PC-9 (cell line): Measurements from ENCODE around the gene CCDC124. TPM values are rescaled to one million over a fixed set of nuclear protein-coding genes. Genes with fewer than 3 reads are reported as not detected.

Experiments used
- BruUV-seq: library from RNA; stranded (reverse); fragments of 400-500 nt; replicated peaks from 2 replicates; lab custom pipeline; 2021; lab: Mats Ljungman, UMichigan
- CTCF ChIA-PET: fragments of 300-600 bp; sonication (Branson Sonifier 250); formaldehyde crosslinking; loops from one replicate; lab custom pipeline; 2022; ENCODE audit warnings: antibody characterized with exemption; lab: Charles Lee
- POLR2A ChIA-PET: fragments of 300-600 bp; sonication (Branson Sonifier 250); formaldehyde crosslinking; loops from one replicate; lab custom pipeline; 2022; ENCODE audit warnings: antibody characterized with exemption; ENCODE audit not compliant: unreplicated experiment; lab: Charles Lee
- DNase-seq, 2 experiments: peaks; one replicate each; pipeline versions ENCODE4 v3.0.0 to v3.0.0-alpha.2; 2015 to 2022; ENCODE audit warnings: mixed read lengths in 1 of 2
- H2AFZ ChIP-seq: fragments of 200-600 bp; sonication (generic); 2 replicates; pipeline ENCODE4 v1.8.1; 2017; ENCODE audit warnings: antibody characterized with exemption
- H3F3A ChIP-seq: fragments of 200-600 bp; sonication (generic); 2 replicates; pipeline ENCODE4 v1.8.1; 2017; ENCODE audit warnings: antibody characterized with exemption, mild to moderate bottlenecking, low read depth; ENCODE audit not compliant: insufficient read depth
- H3K27ac ChIP-seq: fragments of 200-600 bp; sonication (generic); 2 replicates; pipeline ENCODE4 v1.6.1; 2016; ENCODE audit warnings: mixed run types
- H3K27me3 ChIP-seq: fragments of 200-600 bp; sonication (generic); 2 replicates; pipeline ENCODE4 v1.6.1; 2016; ENCODE audit warnings: low read depth, mixed run types; ENCODE audit not compliant: insufficient read depth
- H3K36me3 ChIP-seq: fragments of 200-600 bp; sonication (generic); 2 replicates; pipeline ENCODE4 v1.6.1; 2016; ENCODE audit warnings: low read depth, mixed run types
- H3K4me1 ChIP-seq: fragments of 200-600 bp; sonication (generic); replicated peaks from 2 replicates; pipeline ENCODE4 v1.6.1; 2016; ENCODE audit warnings: mixed run types; ENCODE audit not compliant: insufficient read depth
- H3K4me2 ChIP-seq: fragments of 200-600 bp; sonication (generic); 2 replicates; pipeline ENCODE4 v1.6.1; 2017; ENCODE audit warnings: mixed run types
- H3K4me3 ChIP-seq: fragments of 200-600 bp; sonication (generic); 2 replicates; pipeline ENCODE4 v1.6.1; 2016; ENCODE audit warnings: mixed run types
- H3K79me2 ChIP-seq: fragments of 200-600 bp; sonication (generic); 2 replicates; pipeline ENCODE4 v1.6.1; 2017; ENCODE audit warnings: low read depth, mixed run types
- H3K9me2 ChIP-seq: fragments of 200-600 bp; sonication (generic); 2 replicates; pipeline ENCODE4 v1.8.1; 2017; ENCODE audit warnings: mild to moderate bottlenecking; ENCODE audit not compliant: insufficient read depth
- H3K9me3 ChIP-seq: fragments of 200-600 bp; sonication (generic); 2 replicates; pipeline ENCODE4 v1.8.1; 2016; ENCODE audit warnings: low read depth; ENCODE audit not compliant: insufficient read depth
- H4K20me1 ChIP-seq: fragments of 200-600 bp; sonication (generic); 2 replicates; pipeline ENCODE4 v1.8.1; 2017; ENCODE audit not compliant: insufficient read depth
- EZH2 ChIP-seq: fragments of 200-600 bp; sonication (generic); IDR thresholded peaks from 2 replicates; pipeline ENCODE4 v1.8.0; 2017; ENCODE audit warnings: antibody characterized with exemption, low read depth
- intact Hi-C: fragments of 100-400 bp; cut with micrococcal nuclease; formaldehyde crosslinking; loops from one replicate; pipeline ENCODE4 v1.10.0; 2022; ENCODE audit not compliant: unreplicated experiment
- total RNA-seq: library from RNA; stranded (reverse); gene quantifications from 2 replicates; pipeline ENCODE4 v1.2.3, GENCODE V29; 2021
- TF ChIP-seq, protein P1 (sequence below): fragments of 200-600 bp; sonication (generic); conservative IDR thresholded peaks from 2 replicates; pipeline ENCODE4 v1.6.1; 2017; ENCODE audit warnings: mixed run types, antibody characterized with exemption, mild to moderate bottlenecking, moderate library complexity

Gene CCDC124
- total RNA-seq, 1 experiment from 2014 or later, result 118 TPM

DNA sequence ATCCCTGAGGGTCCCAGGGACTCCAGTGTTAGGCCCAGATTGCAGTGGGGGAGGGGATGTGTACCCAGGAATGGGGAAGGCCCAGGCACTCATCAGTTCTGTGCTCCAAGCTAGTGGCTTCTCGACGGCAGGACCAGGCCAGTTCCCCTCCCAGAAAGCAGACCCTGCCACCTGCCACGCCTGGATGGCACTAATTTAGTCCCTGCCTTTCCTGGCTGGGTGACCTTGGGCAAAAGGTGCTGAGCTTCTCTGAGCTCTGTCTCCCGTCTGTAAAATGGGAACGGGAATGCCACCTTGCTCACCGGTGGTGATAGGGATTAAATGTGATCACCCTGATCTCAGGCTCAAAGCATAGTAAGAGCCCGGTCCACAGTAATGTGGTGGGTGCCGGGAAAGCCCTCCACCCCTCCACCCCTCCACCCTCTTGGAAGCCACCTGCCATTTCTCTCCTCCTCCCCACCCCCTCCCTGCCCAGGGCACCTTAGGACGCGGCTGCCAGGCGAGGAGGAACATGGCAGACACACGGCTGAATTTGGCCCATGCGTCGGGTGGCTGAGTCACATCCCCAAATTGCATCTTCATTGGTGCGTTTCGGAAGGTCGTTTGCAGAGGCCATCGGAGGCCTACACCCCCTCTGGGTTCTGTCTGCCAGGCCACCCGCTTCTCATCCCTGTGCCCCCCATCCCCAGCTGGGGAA lies 36.4 kb downstream of the CCDC124 start:
- Histone ChIP-seq H3K27ac (no peak overlapping the region), H3K79me2 (no peaks in the 10 kb centered on the region), H3K9me3 (no peaks in the 10 kb centered on the region), H3K4me1 (no peaks in the 10 kb centered on the region), H3K4me3 (no peak overlapping the region), H3K4me2 (no peak overlapping the region), H3F3A (no peaks in the 10 kb centered on the region), H3K9me2 (no peaks in the 10 kb centered on the region), H4K20me1 (no peaks in the 10 kb centered on the region), H3K27me3 (peaks cover 24% of the 10 kb centered on the region), H2AFZ (no peak overlapping the region), H3K36me3 (no peaks in the 10 kb centered on the region)
- POLR2A ChIA-PET, result no interaction called here
- intact Hi-C loops, result no loop called here
- CTCF ChIA-PET, result interaction anchor here (0.7 kb wide), 1 partner anchor 113 kb away, joined by 10 read pairs; no protein-coding TSS in a partner anchor
- no peak for DNase-seq
- no peak for TF ChIP-seq EZH2
- TF ChIP-seq, protein P1, sequence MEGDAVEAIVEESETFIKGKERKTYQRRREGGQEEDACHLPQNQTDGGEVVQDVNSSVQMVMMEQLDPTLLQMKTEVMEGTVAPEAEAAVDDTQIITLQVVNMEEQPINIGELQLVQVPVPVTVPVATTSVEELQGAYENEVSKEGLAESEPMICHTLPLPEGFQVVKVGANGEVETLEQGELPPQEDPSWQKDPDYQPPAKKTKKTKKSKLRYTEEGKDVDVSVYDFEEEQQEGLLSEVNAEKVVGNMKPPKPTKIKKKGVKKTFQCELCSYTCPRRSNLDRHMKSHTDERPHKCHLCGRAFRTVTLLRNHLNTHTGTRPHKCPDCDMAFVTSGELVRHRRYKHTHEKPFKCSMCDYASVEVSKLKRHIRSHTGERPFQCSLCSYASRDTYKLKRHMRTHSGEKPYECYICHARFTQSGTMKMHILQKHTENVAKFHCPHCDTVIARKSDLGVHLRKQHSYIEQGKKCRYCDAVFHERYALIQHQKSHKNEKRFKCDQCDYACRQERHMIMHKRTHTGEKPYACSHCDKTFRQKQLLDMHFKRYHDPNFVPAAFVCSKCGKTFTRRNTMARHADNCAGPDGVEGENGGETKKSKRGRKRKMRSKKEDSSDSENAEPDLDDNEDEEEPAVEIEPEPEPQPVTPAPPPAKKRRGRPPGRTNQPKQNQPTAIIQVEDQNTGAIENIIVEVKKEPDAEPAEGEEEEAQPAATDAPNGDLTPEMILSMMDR, result no peak
- no TSS peak for BruUV-seq

DNA sequence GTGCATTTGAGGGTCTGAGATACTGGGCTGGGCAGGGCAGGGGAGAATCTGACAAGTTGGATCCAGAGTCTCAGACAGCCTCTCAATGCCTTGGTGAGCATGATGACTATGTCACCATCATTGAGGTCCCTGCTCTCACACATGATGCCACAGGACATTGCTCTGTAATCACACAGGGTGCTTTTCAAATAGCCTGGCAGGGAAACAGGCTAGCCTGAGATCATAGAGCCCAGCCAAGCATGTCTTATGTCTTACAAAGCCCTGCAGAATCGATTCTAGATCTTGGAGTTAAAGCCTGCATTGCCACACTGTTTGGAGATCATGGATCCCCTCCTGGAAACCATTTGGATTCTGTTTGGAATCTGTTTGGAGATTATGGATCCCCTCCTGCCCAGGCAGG lies 39.4 kb downstream of the CCDC124 start:
- Histone ChIP-seq H3K4me1 (no peaks in the 10 kb centered on the region), H2AFZ (no peak overlapping the region), H3K4me3 (no peak overlapping the region), H3K27me3 (peaks cover 13% of the 10 kb centered on the region; the same call in 1 of the 2 replicates), H3K4me2 (no peak overlapping the region), H4K20me1 (no peaks in the 10 kb centered on the region), H3K36me3 (no peaks in the 10 kb centered on the region), H3K9me2 (no peaks in the 10 kb centered on the region), H3K27ac (no peak overlapping the region), H3K9me3 (no peaks in the 10 kb centered on the region), H3K79me2 (no peaks in the 10 kb centered on the region), H3F3A (no peaks in the 10 kb centered on the region; the same call in 1 of the 2 replicates)
- POLR2A ChIA-PET, result no interaction called here
- BruUV-seq, result no TSS peak
- intact Hi-C loops, result no loop called here
- TF ChIP-seq EZH2, result no peak
- TF ChIP-seq, protein P1, result no peak
- CTCF ChIA-PET, result no interaction called here
- no peak for DNase-seq

DNA sequence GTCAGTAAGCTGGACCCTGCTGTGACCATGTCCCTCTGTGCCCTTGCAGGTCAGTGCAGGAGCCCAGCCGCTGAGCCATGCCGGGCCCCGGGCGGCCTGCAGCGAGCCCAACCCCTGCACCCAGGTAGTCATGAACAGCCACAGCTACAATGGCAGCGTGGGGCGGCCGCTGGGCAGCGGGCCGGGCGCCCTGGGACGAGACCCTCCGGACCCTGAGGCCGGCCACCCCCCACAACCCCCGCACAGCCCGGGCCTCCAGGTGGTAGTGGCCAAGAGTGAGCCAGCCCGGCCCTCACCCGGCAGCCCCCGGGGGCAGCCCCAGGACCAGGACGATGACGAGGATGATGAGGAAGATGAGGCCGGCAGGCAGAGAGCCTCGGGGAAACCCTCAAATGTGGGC lies 40.9 kb downstream of the CCDC124 start:
- ChIA-PET POLR2A (no interaction called here), CTCF (no interaction called here)
- no peaks in the 10 kb centered on the region for H3K36me3 ChIP-seq
- H4K20me1 ChIP-seq, result no peaks in the 10 kb centered on the region
- TF ChIP-seq, protein P1, result no peak
- no peak for TF ChIP-seq EZH2
- H3K79me2 ChIP-seq, result no peaks in the 10 kb centered on the region
- BruUV-seq, result no TSS peak
- no peak overlapping the region for H2AFZ ChIP-seq
- H3K27me3 ChIP-seq, result peaks cover 13% of the 10 kb centered on the region; the same call in 1 of the 2 replicates
- DNase-seq, result no peak
- H3K4me2 ChIP-seq, result no peak overlapping the region
- H3F3A ChIP-seq, result no peaks in the 10 kb centered on the region; the same call in 1 of the 2 replicates
- no peak overlapping the region for H3K27ac ChIP-seq
- H3K4me3 ChIP-seq, result no peak overlapping the region
- H3K9me2 ChIP-seq, result no peaks in the 10 kb centered on the region
- no peaks in the 10 kb centered on the region for H3K4me1 ChIP-seq
- no peaks in the 10 kb centered on the region for H3K9me3 ChIP-seq
- intact Hi-C loops, result no loop called here
